Left kidney (tissue), 2 donors: ENCODE results near the gene VWA5B1. TPM values are rescaled to one million over a fixed set of nuclear protein-coding genes. Genes with fewer than 3 reads are reported as not detected.
A peak's percentile ranks its signal among the peaks of the same experiment; 100 is the strongest.

Experiments used
- DNase-seq: peaks from one replicate; pipeline ENCODE4 v3.0.0-alpha.2; 2013
- polyA plus RNA-seq: library from polyadenylated mRNA; unstranded; fragments of 120-200 nt; gene quantifications from one replicate; pipeline ENCODE4 v1.2.1, GENCODE V29; 2013; ENCODE audit not compliant: insufficient read length

Gene VWA5B1
- polyA plus RNA-seq, 1 donor = 2.5 TPM

DNA sequence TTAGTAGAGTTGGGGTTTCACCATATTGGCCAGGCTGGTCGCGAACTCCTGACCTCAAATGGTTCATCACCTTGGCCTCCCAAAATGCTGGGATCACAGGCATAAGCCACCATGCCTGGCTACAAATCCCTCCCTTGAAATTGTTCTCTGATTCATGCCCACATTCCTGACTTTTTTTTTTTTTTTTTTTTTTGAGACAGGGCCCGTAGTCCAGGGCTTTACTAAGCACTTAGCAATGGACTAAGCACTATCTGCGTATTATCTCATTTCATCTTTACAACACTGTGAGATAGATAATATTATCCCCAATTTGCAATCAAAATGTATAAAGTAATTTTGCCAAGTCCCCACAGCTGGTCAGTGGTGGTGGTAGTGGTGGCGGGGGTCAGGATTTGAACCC lies 58.9 kb downstream of the VWA5B1 start:
- DNase-seq = no peak

DNA sequence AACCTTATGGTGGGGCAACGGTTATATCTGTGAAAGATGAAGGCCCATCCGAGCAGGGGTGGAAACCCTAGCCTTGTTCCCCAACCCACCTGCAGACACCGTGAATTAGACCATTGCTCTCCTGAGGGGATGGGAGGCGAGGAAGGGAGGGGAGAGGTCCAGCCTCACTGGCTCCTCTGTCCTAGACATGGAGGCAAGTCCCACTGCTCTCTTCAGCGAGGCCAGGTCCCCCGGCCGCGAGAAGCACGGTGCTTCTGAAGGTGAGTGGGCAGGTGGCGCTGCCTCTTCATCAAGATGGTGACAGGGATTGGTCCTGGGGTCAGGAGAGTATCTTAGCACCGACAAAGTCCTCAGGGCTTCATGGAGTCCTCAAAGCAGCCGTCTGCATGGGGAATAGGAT lies 59.3 kb downstream of the VWA5B1 start:
- no peak for DNase-seq

- no peak for DNase-seq
Observed at GRCh38 chr1:20350421-20350820, 59.7 kb downstream of the VWA5B1 start.

DNA sequence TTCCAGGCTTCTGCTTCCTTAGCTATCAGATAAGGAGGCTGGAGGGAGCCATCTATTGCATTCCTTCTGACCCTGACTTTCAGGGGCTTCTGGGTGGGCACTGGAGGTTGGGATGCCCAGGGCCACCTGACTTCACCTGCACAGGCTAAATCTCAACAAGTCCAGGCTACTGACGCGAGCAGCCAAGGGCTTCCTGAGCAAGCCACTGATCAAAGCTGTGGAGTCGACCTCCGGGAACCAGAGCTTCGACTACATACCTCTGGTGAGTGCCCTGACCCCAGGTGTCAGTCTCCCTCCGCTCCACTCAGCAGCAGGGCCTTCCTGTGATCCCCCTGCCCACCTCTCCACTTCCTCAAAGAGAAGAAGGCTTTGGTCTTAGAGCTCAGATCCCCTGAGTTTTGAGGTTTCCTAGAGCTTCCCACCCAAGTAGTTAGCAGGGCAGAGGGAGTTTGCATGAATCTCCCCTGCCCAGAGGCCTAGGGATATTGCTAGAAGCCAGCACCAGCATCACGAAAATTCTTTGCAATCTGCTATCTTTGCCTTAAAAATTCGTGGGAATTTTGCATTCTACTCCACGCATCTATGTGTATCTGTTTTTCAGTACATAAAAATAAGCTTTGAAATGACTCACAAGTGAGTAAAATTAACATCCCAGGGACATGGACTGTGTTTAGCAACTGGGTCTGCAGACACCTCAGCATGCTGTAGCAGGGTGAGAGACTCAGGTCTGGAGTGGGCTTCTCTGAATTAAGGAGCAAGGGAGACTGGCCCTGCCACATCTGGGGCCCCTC lies 61.4 kb downstream of the VWA5B1 start:
- DNase-seq = no peak

- DNase-seq = no peak
Observed at GRCh38 chr1:20353836-20354235, 63.2 kb downstream of the VWA5B1 start.

DNA sequence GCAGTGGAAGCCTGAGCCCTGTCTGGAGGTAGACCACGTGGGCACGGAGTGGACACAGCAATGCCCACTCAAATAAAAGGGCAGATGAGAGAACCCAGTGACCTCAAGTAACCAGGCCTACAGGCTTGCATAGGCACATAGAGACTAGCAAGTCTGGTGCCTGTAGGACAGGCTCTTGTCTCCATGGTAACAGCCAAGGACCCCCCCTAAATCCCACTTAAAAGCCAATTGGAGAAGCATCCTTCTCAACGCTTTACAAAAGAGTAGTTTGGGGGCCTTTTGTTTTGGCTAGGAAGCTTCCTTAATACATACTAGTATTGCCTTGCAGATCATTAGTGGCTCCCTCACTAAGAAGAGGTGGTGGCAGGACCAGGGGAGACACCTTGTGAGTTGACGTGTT lies 63.9 kb downstream of the VWA5B1 start:
- no peak for DNase-seq

DNA sequence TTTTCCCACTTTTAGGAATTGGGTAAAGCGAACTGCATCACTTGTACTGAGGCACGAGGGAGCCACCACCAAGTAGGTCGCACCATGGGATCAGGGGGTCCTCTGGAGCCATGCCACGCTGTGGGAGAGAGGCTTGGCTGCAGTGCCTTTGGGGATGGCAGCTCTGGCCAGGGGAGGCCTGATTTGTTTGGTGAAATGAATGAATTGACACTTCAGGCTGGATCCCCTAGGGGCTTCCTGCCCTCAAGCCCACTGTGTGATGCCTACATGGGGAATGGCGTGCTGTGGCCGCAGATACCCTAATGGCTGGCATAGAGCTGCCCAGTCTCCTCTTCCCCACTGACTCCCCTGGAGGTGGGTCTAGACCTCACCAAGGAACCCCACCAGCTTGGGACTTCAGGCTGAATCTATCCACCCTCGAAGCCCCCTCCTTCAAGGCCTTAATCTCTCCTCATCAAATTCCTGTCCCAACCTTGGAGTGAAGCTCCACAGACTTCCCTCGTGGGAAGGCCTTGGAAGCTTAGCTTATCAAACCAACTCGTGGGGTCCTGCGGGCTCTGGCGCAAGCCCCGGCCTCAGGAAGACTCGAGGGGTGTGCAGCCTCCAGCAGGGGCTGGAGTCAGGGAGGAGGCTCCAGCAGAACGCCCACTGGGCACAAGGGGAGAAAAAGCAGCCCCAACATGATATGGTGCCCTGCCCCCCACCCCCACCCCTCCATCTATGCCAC lies 64.6 kb downstream of the VWA5B1 start:
- DNase-seq = no peak

DNA sequence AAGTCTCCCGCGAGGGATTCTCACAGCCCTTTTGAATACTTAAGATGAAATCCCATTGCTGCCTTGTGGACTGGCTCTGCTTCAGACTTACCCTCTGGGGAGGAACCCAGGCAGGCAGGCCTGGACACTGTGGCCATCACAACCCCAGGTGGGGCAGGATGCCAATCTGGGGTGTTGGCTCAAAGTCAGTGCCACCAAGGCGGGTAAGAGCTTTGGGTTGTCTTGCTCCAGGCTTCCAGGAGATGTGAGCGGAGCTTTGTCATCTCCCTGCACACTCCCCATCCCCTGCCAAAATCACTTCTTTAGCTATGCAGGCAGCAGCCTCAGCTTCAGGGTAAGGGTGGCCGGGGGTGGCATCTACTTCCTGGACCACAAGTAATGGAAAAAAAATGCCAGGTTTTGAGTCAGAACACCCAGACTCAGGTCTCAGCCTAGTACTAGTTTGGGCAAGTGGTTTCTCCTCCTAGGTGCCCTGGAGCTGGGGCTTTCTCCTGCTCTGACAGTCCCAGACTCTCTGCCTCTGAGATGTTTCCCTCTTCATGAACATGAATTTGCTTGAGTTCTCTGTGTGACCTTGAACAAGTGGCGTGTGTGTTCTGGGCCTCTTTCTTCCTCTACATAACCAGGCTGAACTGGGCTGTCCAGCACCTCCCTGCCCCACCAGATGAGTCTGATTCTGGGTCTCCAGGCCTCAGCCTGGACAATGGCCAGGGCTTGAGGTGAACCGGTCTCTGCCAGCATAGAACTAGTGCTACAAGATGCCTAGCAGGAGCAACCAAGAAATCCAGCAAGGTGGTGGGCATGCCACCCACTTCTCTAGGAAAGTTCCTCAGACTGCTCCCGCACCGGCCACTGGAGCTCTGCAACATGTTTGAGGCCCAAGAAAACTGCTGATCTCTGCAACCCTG lies 65.4 kb downstream of the VWA5B1 start:
- DNase-seq = no peak

DNA sequence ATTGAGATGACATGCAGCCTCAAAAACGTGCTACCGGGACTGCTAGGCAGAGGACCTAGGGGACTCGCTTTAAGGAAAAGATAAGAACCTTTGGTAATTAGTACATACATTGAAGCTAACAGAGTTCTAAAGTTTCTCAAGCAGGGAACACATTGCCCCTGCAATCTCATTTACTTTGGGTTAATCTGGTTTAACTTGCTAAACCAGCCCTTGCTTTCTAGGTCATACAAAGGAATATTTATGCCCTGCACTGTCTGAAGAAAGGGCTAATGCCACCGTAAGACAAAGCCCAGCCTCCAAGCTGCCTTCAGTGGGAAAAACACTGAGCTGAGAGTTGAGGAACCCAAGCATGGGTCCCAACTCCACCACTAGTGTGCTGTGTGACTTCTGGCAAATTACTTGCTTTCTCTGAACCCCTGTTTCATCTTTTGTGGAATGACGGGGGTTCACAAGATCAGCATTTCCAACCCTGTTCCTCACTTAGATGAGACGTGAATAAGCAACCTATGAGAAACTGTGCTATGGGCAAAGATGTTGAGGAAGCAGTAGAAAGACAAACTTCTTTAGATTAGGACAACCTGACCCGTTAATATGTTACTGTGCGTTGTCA lies 66.3 kb downstream of the VWA5B1 start:
- DNase-seq = no peak

DNA sequence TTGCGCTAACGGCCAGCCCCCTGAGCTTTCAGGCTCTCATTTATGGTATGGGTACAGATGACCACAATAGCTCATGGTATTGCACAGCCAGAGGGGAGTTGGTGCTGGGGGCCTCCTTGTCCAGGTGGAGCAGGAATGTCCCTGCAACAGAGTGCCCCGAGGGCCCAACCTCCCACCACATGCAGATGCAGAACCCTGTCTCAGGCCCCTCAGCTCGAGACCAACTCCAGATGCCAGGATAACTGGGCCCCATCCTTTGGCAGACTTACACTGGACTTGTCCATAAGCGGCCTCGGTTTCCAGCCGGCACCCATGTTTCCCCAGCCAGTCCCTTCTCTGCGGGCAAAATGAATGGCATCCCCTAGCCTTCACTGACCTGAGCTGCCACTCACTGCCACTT lies 67.1 kb downstream of the VWA5B1 start:
- DNase-seq = no peak

DNA sequence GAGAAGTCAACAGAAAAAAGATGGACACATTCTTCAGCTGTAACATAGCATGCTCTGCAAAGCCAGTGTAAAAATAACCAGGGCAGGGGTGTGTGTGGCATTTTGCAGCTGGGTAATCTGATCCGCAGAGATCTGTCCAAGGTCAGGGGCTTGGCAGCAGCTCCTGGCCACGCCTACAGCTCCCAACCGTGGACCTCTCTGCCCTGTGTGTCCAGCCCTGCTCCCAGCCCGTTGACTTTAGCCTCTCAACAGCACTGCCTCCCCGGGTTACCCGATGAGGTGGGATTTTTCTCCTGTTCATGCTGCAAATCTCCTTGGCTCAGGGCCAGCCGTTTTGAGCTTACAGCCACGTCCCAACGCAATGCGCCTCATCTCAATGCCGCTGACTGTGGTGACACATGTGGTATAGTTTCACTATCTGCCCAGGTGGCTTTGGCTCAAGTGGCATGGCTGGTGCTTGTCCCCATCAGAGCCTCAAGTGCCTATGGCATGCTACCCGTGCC lies 68.1 kb downstream of the VWA5B1 start:
- DNase-seq = peak; percentile 48

- DNase-seq = no peak
Observed at GRCh38 chr1:20359451-20360330, 69.0 kb downstream of the VWA5B1 start.

DNA sequence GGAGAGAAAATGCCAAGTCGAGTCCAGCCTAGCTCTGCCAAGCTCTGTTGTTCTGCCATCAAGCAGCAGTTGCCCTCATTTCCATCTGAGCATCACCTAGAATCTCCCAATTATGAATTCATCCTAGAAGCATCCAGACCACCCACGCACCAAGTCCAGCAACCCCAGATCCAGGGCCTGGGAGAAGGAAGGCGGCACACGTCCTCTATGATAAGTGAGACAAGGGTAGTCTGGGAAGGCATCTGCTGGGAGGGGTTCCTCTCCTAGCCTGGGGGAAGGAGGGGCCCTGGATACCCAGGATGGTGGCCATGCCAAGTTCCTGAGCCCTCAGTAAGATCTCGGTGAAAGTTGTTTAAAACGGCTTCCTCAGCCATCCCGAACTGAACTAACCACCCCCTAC lies 70.7 kb downstream of the VWA5B1 start:
- DNase-seq = no peak

DNA sequence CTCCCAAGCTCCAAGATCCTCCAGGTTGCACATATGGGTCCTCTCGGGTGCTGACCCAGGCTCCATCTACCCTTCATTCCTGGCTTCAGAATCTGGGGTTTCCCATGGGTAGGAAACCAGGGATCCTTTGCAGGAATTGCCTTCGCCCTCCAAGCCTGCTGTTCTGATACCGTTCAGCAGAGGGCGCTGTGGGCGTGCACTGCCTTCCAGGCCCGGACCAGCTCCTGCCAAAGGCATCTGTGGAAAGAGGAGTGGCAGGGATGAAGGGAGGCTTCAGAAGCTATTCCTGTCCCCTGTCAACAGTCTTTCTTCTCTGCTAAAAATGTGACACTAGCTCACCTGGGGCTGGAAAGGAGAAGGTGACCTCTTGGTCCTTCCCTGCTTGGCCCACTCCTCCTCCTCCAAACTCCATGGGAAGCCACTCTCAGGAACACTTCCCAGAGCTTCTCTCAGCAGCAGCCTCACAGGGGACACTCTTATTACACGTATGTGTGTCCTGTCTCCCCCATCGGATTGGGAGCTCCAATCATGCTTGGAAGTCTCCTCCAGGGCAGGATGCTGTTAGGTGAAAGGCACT lies 71.2 kb downstream of the VWA5B1 start:
- no peak for DNase-seq

DNA sequence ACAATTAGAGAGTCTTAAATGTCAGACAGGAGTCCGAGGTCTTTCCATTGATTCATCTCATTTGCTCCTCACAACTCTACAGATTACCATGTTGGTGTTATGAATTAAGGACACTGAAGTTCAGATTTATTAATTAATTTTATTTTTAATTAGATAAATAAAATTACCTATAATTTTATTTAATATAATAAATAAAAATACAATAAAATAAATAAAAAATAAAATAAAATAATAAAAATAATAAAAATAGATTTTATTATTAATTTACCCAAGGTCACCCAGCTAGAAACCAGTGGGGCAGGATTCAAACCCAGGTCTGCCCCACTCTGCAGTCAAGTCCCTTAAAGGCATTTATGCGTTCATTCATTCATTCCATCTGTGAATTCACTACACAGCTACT lies 72.2 kb downstream of the VWA5B1 start:
- DNase-seq = no peak

GRCh38 chr1:20365421-20366055 lies 74.9 kb downstream of the VWA5B1 start:
- DNase-seq = no peak

DNA sequence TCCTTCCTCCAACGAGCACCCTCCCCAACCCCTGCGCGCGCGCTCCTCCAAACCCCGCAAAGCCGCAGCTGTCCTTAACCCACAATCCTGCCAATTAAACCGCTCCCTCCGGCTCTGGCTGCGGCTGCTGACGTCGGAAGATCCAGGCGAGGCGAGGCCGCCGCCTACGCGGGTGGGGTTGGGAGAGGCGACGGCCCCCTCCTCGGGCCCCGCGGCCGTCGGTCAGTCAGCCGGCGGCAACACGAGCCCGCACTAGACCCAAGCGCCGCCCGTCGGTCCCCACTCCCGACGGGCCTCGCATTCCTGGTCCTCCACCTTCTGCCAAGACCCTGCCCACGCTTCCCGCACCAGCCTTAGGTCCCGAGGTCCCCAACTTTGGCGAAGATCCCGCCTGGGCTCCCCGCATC lies 75.4 kb downstream of the VWA5B1 start:
- DNase-seq = no peak

DNA sequence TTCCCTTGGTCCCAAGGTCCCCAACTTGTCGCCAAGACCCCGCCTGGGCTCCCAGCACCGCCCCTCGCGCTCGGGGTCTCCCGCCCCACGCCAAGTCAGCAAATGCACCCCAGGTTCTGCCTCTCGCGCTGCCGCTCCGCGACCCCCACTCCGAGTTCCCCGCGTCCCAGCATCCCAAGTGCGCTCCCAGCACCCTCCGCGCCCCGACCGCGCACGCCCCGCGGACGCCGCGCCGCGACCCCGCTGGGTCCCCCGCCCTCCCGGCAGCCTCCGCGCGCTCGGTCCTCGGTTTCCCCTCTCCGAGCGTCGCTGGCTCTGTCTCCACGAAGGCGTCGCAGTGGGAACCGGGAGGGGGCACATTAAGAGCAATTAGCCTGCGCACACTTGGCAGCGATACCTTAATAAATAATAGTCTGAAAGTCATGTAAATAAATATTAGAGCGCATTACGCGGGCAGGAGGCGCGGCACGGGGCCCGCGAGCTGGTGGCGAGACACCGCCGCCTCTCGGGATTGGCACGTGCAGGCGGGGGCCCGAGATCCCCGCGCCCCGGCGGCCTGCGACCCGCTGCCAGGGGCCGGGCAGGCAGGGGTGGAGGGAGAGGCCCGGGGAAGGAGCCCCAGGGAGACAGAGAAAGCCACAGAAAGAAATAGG lies 75.9 kb downstream of the VWA5B1 start:
- no peak for DNase-seq

DNA sequence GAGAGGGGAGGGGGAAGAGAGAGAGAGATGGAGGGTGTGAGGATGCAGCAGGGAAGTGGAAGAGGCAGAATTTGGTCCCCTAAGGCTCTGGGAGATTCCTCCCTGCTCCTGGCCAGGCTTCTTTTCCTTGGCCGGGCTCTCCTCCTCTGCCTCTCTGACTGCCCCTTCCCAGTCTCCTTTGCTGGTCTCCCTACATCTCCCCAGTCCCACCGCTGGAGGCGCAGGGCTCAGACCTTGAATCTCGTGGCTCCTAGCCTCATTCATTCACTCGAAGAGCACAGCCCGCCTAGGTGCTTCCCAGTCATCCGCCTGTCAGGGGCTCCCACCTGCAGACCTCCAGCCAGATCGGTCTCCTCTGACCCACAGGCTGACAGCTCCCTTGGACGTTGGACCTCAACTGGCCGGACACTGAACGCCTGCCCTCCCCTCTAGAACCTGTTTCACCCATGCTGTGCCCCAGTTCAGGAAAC lies 76.5 kb downstream of the VWA5B1 start:
- DNase-seq = peak; percentile 40
